DMS 273 treated with DMSO at 0.1 percent for 48 hours (cell line): ENCODE measurements around the gene PURB.
A peak's percentile ranks its signal among the peaks of the same experiment; 100 is the strongest.
"Not testable (repeated sequence)": the region's sequence is repeated elsewhere in the genome, so short reads cannot be mapped to it uniquely, and the experiment has no call there.

Source experiments
- DNase-seq: peaks from one replicate; lab custom pipeline; 2025; lab: John Stamatoyannopoulos, UW

The PURB gene

GRCh38 chr7:44885394-44886317, at the start of gene PURB:
TSS of gene PURB (minus strand) at chr7:44885530. CDS start at chr7:44885348, 182 bp downstream.
- peak; percentile 90 for DNase-seq

DNA sequence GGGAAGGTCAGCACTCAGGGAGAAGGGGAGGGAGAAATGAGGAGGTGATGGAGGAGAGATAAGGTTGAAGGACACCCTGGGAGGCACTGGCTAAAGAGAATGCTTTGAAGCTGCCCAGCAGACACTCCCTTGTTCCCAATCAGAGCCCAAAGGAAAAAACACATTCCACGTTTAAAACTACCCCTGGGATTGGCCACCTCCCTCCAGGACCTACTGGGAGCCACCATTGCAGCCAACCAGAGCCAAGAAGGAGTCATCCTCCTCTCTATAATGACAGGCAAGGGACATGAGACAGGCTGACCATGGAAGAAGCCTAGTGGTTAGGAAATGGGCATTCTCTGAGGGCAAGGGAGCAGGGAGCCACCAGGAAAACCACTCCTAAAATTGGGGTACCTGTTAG, 49.7 kb upstream of the PURB start:
- no peak for DNase-seq

DNA sequence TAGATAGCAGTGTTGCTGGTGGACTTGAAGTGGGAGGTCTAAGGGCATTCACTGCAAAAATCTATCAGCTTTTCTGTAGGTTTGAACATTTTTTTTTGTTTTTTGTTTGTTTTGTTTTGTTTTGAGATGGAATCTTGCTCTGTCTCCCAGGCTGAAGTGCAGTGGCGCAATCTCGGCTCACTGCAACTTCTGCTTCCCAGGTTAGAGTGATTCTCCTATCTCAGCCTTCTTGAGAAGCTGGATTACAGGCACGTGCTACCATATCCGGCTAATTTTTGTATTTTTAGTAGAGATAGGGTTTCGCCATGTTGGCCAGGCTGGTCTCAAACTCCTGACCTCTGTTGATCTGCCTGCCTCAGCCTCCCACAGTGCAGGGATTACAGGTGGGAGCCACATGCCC, 49.2 kb upstream of the PURB start:
- DNase-seq = not testable (repeated sequence)

GRCh38 chr7:44930921-44931320, 45.6 kb upstream of the PURB start:
- no peak for DNase-seq

- no peak for DNase-seq
Observed at GRCh38 chr7:44922351-44922694, 37.0 kb upstream of the PURB start.

DNA sequence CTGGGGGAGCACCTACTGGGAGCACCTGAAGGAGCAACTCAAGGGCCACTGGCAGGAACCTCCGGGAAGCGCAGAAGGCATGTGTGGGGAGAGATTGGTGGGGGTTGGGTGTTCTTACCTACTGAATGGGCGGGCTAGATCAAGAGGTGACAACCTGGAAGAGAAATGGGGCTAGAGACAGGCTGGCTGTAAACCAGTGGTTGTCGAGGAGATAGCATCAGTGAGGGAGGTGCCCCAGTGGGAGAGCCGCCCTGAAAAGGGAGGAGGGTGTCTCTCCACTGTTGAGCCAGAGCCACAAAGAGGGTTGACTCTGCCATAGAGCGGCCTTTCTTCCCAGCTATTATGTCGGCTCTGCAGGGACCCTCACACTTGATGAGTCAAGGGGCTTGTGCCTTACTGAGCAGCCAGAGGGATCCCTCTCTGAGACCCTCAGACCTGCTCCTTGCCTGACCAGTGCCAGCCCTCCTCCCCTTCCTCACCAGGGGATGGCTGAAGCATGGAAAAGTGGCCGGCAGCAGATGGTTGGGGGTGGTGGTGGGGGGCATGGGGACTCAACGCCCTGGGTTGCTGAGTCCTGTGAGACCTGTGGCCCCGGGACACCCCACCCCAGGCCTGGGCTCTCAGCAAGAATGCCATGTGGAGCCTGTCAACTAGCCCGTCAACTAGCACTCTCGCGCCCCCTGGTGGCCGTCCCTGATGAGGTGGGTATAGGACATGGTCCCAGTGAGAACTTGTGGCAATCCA, 36.4 kb upstream of the PURB start:
- DNase-seq = peak; percentile 32

DNA sequence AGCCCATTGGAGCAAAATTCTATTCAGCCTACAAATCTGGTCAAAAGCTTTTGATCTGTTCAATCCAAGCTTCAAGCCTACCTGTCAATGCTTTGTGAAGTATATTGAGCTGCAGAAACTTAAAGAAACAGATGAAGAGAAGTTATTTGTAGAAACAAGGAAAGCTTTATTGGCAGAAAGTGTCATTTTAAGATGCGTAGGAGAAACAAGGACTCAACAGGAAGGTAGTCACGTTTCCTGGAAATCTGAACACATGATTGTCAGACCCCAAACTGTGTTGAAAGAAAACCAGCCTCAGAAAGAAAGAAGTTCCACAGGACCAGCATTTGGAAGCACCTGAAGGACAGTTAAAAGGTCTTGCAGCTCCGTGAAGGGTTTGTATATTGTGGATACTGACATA, 34.8 kb upstream of the PURB start:
- DNase-seq = no peak

- DNase-seq = no peak
Observed at GRCh38 chr7:44918029-44918428, 32.7 kb upstream of the PURB start.

DNA sequence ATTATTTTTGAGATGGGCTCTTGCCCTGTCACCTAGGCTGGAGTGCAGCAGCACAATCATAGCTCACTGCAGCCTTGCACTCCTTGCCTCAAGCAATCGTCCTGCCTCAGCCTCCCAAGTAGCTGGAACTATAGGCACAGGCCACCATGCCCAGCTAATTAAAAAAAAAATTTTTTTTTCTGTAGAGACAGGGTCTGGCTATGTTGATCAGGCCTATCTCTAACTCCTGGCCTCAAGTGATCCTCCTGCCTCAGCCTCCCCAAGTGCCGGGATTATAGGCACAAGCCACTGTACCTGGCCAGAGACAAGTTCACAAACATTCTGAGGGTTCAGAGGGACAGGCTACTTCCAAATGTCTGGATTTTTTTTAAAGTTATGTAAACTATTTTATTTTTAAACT, 32.1 kb upstream of the PURB start:
- no peak for DNase-seq

DNA sequence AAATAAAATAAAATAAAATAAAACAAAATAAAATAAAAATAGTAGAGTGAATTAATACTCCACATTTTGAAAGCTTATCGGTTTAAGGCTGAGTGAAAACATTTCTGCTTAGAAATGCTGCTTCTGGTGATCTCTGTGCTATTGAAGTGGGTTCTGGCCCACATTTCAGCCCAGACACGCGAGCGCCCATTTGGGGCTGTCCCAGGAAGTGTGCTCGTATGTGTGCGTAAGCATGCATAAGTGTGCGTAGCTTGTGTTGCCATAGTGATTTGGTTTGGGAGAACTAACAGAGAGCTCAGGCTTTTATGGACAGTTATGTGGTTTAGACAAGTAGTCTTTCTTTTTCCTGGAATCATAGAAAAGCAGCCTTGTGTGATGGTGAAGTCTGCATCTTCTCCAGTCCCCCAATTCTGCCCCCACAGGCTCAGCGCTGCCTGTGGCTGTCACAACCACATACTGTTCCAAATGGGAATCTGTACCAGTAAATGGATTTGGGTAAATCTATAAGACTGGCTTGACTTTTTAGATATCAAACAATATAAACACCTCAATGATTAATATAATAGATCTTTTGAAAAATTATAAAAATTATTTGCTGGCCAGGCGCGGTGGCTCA, 29.8 kb upstream of the PURB start:
- no peak for DNase-seq

GRCh38 chr7:44912775-44913347, 27.5 kb upstream of the PURB start:
- DNase-seq = no peak

- no peak for DNase-seq
Observed at GRCh38 chr7:44911911-44912310, 26.6 kb upstream of the PURB start.

- DNase-seq = no peak
Observed at GRCh38 chr7:44909596-44910389, 24.5 kb upstream of the PURB start.

DNA sequence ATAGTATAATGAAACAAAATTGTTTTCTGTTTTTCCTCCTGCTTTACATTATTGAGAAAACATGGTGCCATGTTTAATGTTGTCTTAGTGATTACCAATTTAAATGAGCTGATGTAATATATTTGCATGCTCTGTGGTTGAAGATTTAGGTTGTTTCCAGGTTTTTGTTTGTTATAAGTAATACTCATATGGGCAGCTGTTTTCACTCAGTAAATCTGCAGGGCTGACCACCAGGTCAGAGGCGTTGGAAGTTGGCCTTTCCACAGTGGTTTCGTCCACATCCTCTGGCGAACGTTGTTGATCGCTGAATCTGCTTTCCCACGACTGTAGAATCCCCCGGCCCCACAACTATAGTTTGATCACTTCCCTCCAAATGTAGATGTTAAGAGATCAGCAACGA, 21.6 kb upstream of the PURB start:
- no peak for DNase-seq

- no peak for DNase-seq
Observed at GRCh38 chr7:44905002-44905635, 19.8 kb upstream of the PURB start.

DNA sequence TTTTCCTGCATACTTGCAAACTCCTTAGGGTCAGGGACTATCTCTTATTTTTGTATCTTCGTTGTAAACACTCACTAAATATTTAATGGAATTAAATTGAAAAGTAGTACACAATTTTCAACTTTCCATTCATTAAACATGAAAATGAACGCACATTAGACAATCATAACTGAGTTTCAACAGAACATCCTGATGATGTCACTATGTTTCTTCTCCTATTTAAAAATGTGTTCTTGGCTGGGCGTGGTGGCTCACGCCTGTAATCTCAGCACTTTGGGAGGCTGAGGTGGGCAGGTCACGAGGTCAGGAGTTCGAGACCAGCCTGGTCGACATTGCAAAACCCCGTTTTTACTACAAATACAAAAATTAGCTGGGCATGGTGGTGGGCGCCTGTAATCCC, 14.1 kb upstream of the PURB start:
- no peak for DNase-seq

- DNase-seq = no peak
Observed at GRCh38 chr7:44898039-44898438, 12.7 kb upstream of the PURB start.

DNA sequence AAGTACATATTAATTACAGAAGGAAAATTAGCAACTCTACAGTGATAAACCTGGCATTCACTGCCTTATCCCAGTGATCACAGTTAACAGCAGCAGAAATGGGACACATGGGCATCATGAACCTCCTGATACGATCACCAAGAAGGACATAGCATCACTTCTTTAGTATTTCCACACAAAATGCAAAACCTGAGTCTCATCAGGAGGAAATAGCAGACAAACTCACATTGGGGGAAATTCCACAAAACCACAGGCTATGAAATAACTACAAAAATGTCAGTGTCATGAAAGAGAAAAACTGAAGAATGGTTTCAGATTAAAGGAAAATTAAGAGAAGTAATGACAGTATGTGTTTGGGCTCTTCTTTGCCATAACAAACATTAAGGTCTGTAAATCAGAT, 12.0 kb upstream of the PURB start:
- no peak for DNase-seq

DNA sequence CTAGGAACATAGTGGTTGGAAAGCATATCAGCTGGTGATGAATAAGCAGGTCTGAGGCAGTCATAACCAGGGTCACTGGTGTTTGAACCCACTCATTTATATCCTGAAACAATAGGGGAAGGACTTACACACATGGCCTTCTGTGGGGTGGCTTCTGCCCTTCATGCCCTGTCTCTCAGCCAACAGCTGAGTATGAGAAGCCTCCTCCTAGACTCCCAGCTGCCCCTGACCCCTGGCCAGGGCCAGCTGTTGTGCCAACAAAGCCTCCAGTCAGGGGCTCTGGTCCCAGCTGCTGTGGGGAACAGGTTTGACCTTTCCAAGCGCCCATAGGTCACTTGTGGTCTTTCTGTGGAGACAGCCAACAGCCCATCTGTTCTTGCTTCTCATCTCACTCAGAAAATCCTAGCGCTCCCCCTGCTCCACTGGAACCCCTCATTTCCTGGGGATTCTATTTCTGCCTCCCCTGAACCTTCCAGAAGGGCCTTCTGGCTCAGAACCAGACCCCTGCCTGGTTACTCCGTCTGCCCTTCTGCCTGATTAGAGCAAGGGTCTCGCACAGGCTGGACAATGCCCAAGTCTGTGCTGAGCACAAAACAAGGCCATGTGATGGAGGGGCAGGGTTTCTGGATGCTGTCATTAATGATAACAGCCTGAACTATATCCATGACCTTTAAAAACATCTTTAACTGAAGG, 9.7 kb upstream of the PURB start:
- DNase-seq = no peak

DNA sequence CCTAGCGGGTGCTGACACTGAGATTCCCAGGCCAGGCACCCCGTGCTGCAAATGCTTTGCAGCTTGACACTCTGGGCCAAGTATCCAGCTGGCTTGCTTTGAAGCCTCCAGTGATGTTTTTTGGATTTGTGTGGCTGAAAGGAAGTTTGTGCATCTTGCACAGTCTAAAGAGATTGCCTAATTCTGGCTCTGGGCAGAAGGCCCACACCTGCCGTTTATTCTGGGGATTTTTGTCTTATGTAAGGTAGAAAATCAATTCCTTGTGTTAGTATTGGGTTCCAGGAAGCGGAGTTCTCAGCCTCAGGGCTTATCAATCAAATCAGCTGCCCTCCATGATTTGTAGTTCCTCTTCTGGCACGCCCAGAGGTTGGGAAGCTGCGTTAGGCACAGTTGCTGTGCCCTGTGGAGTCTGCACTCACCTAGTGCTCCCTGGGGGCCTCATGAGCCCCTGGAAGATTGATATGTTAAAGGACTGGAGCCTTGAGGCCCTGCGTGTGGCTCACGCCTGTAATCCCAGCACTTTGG, 8.4 kb upstream of the PURB start:
- DNase-seq = no peak
